Hepatocyte (in vitro differentiated cells): ENCODE results near the gene STK17B.

Experiments
- CTCF ChIP-seq: fragments of 200-600 bp; sonication (generic); IDR thresholded peaks from 2 replicates; pipeline ENCODE4 v1.5.1; 2016; ENCODE audit warnings: antibody characterized with exemption, mild to moderate bottlenecking; ENCODE audit not compliant: poor library complexity
- EZH2phosphoT487 ChIP-seq: fragments of 200-600 bp; sonication (generic); IDR thresholded peaks from one replicate; pipeline ENCODE4 v1.6.1; 2018; ENCODE audit warnings: antibody characterized with exemption, mild to moderate bottlenecking, low read depth, moderate library complexity; ENCODE audit not compliant: unreplicated experiment, severe bottlenecking

- no peak for TF ChIP-seq CTCF
- no peak for TF ChIP-seq EZH2phosphoT487
These were observed 6.4 kb downstream of the STK17B start for GRCh38 chr2:196165016-196165415.
